ENCODE results near the gene SARS1. TPM values are rescaled to one million over a fixed set of nuclear protein-coding genes. Genes with fewer than 3 reads are reported as not detected.
"Not testable (repeated sequence)": the region's sequence is repeated elsewhere in the genome, so short reads cannot be mapped to it uniquely, and the experiment has no call there.

The SARS1 gene, protein sequence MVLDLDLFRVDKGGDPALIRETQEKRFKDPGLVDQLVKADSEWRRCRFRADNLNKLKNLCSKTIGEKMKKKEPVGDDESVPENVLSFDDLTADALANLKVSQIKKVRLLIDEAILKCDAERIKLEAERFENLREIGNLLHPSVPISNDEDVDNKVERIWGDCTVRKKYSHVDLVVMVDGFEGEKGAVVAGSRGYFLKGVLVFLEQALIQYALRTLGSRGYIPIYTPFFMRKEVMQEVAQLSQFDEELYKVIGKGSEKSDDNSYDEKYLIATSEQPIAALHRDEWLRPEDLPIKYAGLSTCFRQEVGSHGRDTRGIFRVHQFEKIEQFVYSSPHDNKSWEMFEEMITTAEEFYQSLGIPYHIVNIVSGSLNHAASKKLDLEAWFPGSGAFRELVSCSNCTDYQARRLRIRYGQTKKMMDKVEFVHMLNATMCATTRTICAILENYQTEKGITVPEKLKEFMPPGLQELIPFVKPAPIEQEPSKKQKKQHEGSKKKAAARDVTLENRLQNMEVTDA
- 100 to 1,000 TPM; 117 to 155 TPM for total RNA-seq
- long read RNA-seq, transcript SARS-206 (2 exons, 804 nt), result minor isoform, 6 of 395 reads
- long read RNA-seq, transcript SARS-202 (12 exons, 1,882 nt), result minor isoform, 7 of 395 reads
- long read RNA-seq, transcript SARS-201 (11 exons, 1,852 nt), result major isoform, 345 of 395 reads
- long read RNA-seq, partial matches to known transcripts, result 10 of 395 reads
- long read RNA-seq, other reads (novel, unspliced or antisense), result 26 of 395 reads

DNA sequence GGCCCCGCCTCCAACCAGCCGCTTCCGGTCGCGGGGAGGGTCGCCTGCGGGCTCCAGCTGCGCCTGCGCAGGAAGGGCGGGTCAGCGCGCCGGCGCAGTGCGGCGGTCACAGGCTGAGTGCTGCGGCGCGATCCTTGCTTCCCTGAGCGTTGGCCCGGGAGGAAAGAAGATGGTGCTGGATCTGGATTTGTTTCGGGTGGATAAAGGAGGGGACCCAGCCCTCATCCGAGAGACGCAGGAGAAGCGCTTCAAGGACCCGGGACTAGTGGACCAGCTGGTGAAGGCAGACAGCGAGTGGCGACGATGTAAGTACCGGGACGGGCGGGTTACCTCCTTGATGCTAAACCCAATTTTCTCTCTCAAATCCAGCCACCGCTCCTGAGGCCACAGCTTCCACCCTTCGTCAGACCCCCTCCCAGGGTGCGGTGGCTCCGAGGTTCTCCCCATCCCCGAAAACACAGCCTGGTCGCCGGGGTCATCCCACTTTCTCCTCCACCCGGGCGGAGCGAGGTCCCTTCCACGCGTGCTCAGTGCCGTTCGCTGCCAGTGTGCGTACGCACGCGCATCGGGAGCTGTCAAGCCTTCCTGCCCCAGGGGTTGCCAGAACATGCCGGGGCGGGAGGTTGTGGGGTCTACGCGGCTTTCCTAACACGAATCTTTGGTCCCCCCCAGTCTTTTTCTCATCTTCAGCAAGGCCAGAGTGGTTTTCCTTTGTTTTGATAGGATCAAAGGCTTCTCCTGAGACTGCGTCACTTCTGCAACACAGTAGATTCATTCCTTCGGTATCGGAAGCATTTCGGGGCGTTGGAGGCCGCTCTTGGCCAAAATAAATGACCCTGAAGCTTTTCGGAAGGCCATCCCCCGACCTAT is at the start of gene SARS1:
SARS1 (plus strand) TSS at position 95 of the 870 bp plus-strand sequence; CDS start at position 170, 75 bp downstream.
- ATAC-seq (peak; percentile 84), DNase-seq (peak; percentile 83 to 91)
- intact Hi-C loops (cut with DNase I, micrococcal nuclease), result no loop called here

DNA sequence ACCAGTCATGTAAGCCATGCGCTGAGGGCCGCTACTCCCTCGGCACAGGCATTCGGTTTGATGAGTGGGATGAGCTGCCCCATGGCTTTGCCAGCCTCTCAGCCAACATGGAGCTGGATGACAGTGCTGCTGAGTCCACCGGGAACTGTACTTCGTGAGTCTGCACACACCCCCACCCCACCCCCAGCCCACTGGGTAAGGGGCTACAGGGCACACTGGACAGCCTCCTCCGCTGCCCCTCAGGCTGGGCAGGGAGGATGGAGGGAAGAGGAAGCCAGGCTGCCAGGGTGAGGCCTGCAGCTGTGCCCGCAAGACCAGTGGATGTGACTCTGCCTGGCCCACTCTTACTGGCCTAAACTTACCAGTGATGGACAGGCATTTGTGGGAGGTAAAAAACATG is 49.2 kb upstream of the SARS1 start:
- DNase-seq (no peak), ATAC-seq (no peak)
- intact Hi-C loops (cut with DNase I, micrococcal nuclease), result no loop called here

DNA sequence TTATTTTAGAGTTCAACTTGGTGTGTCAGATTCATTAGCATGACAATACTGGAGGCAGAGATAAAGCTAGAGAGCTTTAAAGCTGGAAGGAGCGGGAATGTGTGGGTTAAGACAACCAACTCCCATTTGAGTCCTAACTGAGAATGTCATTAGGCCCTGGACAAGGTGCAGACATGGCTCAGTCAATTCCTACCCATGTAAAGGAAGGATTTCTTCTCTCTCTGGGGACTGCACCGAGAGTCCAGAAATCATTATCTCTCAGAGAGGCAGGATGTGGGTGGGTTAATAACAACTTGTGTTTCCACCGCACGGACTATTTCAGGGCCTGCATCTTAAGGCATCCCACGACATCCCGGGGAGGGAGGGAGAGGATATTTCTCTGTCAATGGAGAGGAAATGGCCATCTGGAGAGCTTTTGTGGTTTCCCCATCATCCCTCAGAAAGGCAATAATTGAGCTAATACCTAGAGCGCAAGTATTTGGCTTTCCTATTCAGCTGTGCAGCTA is 46.7 kb upstream of the SARS1 start:
- no peak for ATAC-seq
- DNase-seq, result no peak
- intact Hi-C loops (cut with DNase I, micrococcal nuclease), result no loop called here

DNA sequence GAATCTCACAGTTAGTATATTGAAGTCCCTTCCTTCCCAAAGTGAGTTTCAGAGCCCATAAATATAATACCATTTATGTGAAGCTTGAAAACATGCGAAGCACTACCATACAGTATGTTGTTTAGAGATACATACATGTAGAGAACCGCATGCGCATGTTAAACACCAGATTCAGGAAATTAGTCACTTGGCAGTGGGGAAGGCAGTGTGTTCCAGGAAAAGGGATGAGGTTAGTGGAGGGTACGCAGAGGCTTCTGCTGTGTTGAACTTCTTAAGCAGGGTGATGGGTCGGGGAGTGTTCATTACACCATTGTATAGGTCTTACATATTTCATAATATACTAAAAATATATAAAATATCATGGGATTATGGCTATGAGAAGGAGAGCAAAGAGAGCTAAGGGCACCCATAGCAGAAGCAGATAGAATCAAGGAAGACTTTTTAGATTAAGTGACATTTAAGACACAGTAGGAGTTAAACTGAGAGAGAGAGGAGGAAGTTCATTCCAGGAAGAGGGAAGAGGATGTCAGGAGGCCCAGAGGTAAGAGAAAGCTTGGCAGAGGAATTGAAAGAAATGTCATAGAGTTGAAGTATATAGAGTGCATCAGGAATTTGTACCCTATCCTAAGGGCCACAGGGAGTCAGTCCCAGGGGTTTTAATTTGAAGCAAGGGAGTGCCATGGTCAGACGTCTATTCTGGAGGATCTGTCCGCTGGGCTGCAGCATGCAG is 43.5 kb upstream of the SARS1 start:
- intact Hi-C loops (cut with DNase I, micrococcal nuclease), result no loop called here
- ATAC-seq (peak; percentile 60), DNase-seq (no peak)

DNA sequence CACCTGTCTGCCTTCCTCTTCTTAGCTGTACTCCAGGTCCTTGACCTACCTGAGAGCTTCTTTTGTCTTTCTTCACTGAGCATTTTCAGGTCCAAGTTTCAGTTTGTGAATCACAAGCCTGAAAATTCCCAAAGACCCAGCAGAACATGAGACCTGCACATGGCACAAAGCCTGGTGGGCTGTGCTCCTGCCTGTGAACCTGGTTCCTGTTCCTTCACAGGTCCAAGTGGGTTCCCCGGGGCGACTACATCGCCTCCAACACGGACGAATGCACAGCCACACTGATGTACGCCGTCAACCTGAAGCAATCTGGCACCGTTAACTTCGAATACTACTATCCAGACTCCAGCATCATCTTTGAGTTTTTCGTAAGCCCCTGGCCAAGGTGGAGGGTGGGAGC is 42.1 kb upstream of the SARS1 start:
- ATAC-seq (peak; percentile 14), DNase-seq (no peak)
- intact Hi-C loops (cut with DNase I, micrococcal nuclease), result no loop called here

DNA sequence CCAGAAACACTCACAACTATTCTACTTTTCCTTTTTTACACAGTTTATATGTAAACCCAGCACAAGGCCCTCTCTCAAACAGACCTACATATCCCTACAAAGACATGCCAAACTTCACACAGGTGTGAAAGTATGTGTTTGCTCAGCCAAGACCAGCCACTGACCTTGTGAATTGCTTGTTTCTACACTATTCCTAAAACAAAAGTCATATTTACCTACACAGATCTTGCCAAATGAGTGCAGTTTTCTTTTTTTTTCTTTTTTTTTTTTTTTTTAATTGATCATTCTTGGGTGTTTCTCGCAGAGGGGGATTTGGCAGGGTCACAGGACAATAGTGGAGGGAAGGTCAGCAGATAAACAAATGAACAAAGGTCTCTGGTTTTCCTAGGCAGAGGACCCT is 37.4 kb upstream of the SARS1 start:
- intact Hi-C loops (cut with DNase I, micrococcal nuclease); ATAC-seq; DNase-seq: not testable (repeated sequence)

DNA sequence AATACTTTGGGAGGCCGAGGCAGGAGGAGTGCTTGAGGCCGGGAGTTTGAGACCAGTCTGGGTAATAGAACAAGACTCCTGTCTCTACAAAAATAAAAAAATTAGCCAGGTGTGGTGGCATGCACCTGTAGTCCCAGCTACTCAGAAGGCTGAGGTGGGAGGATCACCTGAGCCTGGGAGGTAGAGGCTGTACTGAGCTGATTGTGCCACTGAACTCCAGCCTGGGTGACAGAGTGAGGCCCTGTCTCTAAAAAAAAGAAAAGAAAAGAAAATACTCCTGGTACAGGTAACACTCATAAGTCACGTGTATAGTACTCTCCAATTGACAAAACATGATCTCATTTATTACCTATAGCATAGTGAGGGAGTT is 33.0 kb upstream of the SARS1 start:
- intact Hi-C loops (cut with DNase I, micrococcal nuclease); DNase-seq: not testable (repeated sequence)
- peak; percentile 59 for ATAC-seq

DNA sequence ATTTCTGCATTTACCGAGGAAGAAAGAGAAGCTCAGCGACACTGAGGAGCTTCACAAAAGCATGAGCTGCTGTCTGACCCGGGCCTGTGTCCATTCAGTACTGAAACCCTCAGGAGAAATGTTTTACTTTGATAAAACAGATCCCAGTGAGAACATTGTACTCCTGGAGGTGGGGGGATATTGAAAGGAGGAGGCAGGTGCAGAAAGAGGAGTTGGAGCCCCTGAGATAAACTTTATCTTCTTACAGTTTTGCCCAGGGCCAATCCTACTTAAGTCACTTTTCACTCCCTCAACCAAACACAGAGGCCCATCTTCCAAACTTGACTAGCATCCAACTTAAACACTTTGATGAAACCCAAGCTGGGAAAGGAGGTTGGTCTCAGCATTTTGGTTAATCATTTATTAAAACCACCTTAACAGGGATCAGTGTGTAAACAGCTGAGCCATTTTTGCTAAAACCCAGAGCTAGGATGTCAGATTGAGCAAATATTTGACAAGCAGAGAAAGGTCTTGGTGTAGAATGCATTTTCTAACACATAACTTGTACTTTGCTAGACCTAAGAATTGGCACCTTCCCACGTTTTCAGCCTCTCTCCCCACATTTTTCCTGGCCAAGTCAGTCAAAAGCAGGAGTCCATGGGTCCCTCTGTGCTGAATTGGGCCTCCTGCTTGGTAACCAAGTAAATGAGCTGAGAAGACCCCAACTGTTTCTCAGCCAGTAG is 32.5 kb upstream of the SARS1 start:
- ATAC-seq (peak; percentile 79), DNase-seq (no peak)
- intact Hi-C loops (cut with DNase I, micrococcal nuclease), result no loop called here

DNA sequence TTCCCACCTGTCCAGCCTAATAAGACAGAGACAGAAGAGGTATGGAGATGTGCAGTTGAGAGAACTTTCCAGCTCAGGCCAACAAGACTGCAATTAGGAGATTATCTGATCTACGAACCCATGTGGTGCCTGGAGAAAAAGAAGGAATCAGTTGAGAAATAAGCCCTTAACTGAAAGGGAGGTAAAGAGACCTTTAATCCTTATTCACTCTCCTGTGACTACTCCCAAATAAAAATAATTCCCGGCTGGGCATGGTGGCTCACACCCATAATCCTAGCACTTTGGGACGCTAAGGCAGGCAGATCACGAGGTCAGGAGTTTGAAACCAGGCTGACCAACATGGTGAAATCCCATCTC is 31.9 kb upstream of the SARS1 start:
- DNase-seq (no peak), ATAC-seq (peak; percentile 67)
- intact Hi-C loops (cut with DNase I, micrococcal nuclease), result no loop called here

DNA sequence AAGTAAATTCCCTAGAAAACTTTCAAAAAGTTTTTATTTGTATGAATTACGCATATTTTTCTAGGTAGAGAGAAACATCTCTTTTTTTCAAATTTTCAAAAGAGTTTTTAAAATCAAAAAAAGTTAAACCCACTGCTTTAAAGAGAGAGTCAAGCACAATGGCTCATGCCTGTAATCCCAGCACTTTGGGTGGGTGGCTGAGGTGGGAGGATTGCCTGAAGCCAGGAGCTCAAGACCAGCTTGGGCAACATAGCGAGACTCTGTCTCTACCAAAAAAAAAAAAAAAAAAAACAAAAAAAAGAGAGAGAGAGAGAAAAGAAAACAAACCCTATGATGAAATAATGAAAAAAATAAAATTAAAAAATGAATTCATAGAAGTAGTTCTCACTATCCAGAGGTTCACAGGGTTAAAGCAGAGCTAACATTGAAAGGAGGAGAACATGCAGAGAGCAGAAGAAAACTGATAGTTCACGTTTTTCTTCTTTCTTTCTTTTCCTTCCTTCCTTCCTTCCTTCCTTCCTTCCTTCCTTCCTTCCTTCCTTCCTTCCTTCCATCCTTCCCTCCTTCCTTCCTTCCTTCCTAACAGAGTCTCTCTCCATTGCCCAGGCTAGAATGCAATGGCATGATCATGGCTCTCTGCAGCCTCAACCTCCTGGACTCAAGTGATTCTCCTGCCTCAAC is 30.5 kb upstream of the SARS1 start:
- intact Hi-C loops (cut with DNase I, micrococcal nuclease), result no loop called here
- ATAC-seq (no peak), DNase-seq (no peak)

DNA sequence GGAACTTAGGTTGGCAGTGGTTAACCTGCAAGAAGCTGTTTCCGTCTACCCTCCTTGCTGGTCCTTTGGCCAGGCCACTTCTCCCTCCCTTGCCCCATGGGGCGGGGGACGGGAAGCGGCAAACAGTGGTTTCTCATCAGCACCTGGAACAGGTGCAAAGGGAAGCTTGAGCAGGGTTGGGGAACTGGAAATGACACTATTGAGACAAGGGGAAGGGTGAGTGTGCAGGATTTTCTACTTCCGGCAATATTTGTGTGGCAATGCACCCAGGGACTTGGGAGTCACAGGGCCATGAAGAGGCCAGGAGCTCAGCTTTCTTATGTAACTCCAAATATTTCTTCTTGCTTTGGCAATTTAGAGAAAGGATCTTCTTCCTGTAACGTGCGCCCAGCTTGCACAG is 29.0 kb upstream of the SARS1 start:
- intact Hi-C loops (cut with DNase I, micrococcal nuclease), result no loop called here
- DNase-seq (no peak), ATAC-seq (peak; percentile 9)

DNA sequence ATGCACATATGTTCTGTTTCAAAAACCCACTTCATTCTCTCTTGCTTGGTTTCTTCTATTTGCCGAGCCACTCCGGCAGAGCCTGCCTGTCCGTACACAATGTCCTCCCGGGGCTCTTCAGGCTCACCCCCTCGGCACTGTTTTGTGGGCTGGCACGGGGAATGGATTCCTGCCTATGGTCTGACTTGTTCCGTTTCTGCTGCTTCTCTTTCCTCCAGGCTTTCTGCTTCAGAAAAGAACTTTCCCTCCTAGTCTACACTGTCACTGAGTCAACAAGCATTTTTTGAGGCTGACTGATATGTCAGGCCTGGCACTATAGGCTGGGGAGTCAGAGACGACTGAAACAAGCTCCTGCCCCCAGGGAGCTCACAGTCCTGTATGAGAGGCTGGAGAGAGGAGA is 28.4 kb upstream of the SARS1 start:
- ATAC-seq (no peak), DNase-seq (no peak)
- intact Hi-C loops (cut with DNase I, micrococcal nuclease), result no loop called here

DNA sequence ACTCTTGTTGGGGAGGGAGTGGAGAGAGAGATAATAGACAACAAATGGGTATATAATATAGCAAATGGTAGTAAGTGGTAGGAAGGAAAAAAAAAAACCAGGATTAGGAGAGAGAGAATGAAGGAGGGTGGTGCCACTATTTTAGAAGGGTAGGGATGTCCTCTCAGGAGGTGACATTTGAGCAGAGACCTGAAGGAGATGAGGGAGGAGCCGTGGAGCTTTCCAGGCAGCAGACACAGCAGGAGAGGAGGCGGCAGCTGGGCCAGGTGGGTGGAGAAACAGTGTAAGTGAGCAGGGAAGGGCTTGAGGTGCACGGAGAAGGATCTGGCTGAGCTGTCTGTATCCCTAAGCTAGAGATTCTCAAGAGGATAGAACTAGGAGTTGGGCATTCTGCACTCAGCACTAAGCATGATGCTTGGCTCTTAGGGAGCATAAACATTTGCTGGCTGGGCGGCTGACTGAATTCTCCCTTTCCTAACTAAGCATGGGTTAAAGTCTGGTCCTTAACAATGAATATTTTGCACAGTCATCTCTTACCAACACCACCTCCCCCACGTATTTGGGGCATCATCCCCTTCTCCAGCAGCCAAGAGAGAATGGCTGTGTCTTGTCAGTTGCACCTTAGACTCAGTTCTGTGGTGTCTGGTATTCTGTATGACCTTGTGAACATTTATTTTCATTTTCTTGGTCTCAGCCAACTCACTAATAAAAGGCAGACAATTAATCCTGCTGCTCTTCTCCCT is 27.6 kb upstream of the SARS1 start:
- intact Hi-C loops (cut with DNase I, micrococcal nuclease), result no loop called here
- ATAC-seq (no peak), DNase-seq (no peak)

DNA sequence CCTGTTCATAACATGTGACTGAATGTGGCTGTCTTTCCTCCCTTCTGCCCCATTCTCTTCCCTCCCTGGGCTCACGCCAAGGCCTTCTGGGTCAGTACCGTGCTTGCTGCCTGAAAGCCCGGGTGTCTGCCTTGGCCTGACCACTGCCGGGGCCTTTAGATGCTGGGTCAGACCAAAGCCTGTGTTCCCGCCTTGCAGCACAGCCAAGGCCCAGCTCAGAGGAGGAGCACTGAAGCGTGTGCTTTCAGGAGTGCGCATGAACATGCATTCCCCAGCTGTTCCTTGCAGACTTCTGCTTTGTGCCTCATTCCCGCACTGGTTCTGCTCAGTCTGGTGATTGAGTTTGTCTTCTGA is 27.0 kb upstream of the SARS1 start:
- ATAC-seq (no peak), DNase-seq (peak in 1 of 2 donors; percentile 28)
- intact Hi-C loops (cut with DNase I, micrococcal nuclease), result no loop called here

DNA sequence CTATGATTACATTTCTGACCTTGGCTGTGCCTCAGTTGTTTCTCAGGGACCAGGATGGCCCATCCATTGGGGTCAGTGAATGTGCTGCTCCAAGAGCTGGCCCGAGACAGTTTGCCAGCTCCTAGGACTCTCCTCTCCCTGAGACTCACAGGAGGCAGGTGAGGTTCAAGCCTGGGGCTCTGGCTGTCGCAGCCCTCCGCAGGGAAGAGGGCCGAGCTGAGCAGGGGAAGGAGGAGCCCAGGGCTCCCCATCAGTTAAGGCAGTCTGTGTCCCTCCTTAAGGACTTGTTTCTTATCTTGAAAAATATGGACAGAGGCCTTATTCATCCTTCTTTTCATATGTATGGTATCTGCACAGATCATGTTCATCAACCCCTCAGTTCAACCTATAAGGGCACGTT is 26.6 kb upstream of the SARS1 start:
- ATAC-seq (no peak), DNase-seq (no peak)
- intact Hi-C loops (cut with DNase I, micrococcal nuclease), result no loop called here

DNA sequence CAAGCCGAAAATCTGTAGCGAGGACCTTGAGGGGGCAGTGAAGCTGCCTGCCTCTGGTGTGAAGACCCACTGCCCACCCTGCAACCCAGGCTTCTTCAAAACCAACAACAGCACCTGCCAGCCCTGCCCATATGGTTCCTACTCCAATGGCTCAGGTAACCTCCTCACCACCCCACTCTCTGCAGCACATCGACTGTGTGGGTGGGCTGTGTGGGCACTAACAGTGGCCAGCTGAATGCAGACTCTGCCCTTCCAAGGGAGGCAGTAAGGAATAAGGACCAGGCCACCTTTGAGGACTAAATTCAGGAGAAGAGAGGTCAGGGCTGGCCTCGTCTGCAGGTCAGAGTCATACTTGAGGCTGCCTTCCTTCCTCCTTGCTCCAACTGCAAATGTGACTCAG is 25.5 kb upstream of the SARS1 start:
- no peak for DNase-seq
- intact Hi-C loops (cut with DNase I, micrococcal nuclease), result no loop called here
- no peak for ATAC-seq

DNA sequence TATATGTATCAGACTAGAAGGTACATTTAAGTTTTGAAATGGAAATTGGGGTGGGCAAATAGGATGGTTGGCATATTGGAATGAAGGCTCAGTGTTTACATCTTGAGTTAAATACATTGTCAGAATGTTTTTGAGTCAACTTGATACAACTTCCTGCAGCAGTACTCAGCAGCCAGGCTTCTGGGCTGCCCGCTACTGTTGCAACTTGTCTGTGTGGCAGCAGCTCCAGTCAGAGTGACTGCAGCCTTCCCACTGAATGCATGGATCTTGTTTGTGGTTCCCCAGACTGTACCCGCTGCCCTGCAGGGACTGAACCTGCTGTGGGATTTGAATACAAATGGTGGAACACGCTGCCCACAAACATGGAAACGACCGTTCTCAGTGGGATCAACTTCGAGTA is 24.9 kb upstream of the SARS1 start:
- DNase-seq, result no peak
- ATAC-seq, result no peak
- intact Hi-C loops (cut with DNase I, micrococcal nuclease), result no loop called here

Data from left colon (tissue), 2 donors.